OCI-LY1 (cell line): ENCODE data around the gene IMMT.

Experiments used
- EZH2 ChIP-seq: fragments of 200-600 bp; sonication (generic), shearing (Covaris generic); IDR thresholded peaks from 2 replicates; pipeline ENCODE4 v1.8.0; 2017; ENCODE audit warnings: borderline replicate concordance, mixed run types, mild to moderate bottlenecking, antibody characterized with exemption, low read length, moderate library complexity, mixed read lengths
- TF ChIP-seq, protein P1 (sequence below): fragments of 200-600 bp; sonication (generic), shearing (Covaris generic); IDR thresholded peaks from 2 replicates; pipeline ENCODE4 v1.5.1; 2017; ENCODE audit warnings: mild to moderate bottlenecking, antibody characterized with exemption, low read length, moderate library complexity, mixed read lengths

DNA sequence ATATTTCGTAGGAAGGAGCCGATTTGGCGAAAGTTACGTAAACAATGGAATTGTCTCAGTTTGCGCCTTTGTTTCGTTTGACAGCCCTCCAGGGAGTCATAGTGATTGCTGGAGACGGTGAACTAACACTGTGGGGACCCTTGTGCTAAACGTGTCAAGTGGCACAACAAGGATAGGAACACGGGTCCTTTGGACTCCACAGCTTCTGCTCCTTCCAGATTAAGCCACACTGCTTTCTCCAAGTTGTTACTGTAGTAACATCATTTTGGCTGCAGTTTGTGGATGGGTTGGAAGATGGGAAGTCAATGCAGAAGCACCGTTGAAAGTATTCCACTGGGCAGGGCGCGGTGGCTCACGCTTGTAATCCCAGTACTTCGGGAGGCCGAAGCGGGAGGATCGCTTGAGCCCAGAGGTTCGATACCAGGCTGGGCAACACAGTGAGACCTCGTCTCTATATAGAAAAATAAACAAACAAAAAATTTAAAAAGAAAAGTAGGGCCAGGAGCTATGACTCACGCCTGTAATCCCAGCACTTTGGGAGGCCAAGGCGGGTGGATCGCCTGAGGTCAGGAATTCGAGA, 636 bp upstream of the IMMT start:
- TF ChIP-seq, protein P1, sequence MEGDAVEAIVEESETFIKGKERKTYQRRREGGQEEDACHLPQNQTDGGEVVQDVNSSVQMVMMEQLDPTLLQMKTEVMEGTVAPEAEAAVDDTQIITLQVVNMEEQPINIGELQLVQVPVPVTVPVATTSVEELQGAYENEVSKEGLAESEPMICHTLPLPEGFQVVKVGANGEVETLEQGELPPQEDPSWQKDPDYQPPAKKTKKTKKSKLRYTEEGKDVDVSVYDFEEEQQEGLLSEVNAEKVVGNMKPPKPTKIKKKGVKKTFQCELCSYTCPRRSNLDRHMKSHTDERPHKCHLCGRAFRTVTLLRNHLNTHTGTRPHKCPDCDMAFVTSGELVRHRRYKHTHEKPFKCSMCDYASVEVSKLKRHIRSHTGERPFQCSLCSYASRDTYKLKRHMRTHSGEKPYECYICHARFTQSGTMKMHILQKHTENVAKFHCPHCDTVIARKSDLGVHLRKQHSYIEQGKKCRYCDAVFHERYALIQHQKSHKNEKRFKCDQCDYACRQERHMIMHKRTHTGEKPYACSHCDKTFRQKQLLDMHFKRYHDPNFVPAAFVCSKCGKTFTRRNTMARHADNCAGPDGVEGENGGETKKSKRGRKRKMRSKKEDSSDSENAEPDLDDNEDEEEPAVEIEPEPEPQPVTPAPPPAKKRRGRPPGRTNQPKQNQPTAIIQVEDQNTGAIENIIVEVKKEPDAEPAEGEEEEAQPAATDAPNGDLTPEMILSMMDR: no peak
- no peak for TF ChIP-seq EZH2
